PFSK-1 (cell line): ENCODE results near the gene CTNNAL1.

Experiments
- FOXP2 ChIP-seq: optimal IDR thresholded peaks from 2 replicates; pipeline ENCODE3; 2011; ENCODE audit warnings: borderline replicate concordance, control low read depth, inconsistent platforms; ENCODE audit not compliant: insufficient read depth; ENCODE audit errors: extremely low read length, extremely low read depth
- POLR2AphosphoS5 ChIP-seq: IDR thresholded peaks from 2 replicates; pipeline ENCODE4 v1.6.1; 2012; ENCODE audit warnings: low read depth, mild to moderate bottlenecking, control low read depth, low read length, moderate library complexity
- REST ChIP-seq, 2 experiments: IDR thresholded peaks; 2 replicates each; pipeline versions ENCODE4 v1.6.1 to v1.8.0; 2011 to 2012; ENCODE audit warnings: low read depth in 2 of 2, low read length in 2 of 2, control low read depth in 1 of 2, inconsistent platforms in 1 of 2, mild to moderate bottlenecking in 1 of 2, moderate library complexity in 1 of 2; ENCODE audit not compliant: insufficient read depth in 1 of 2
- SIN3A ChIP-seq: IDR thresholded peaks from 2 replicates; pipeline ENCODE4 v1.6.1; 2012; ENCODE audit warnings: mild to moderate bottlenecking, low read length, moderate library complexity, borderline replicate concordance; ENCODE audit not compliant: insufficient read depth
- TAF1 ChIP-seq: IDR thresholded peaks from 2 replicates; pipeline ENCODE4 v1.6.1; 2012; ENCODE audit warnings: low read length, control low read depth, borderline replicate concordance; ENCODE audit not compliant: insufficient read depth

CTNNAL1 gene

GRCh38 chr9:108910402-108910801 is 102.9 kb downstream of the CTNNAL1 start:
- no peak for TF ChIP-seq REST (IDR thresholded peaks at IDR 0.05; ENCODE audit: insufficient read depth in 1 of 2, low read depth in 2 of 2, low read length in 2 of 2)
- no peak for TF ChIP-seq SIN3A
- TF ChIP-seq FOXP2 = no peak
- no peak for TF ChIP-seq POLR2AphosphoS5
- no peak for TF ChIP-seq TAF1

GRCh38 chr9:108905494-108905893 is 107.8 kb downstream of the CTNNAL1 start:
- TF ChIP-seq FOXP2 = no peak
- TF ChIP-seq POLR2AphosphoS5 = no peak
- TF ChIP-seq REST (IDR thresholded peaks at IDR 0.05; ENCODE audit: insufficient read depth in 1 of 2, low read depth in 2 of 2, low read length in 2 of 2) = no peak
- TF ChIP-seq SIN3A = no peak
- no peak for TF ChIP-seq TAF1

GRCh38 chr9:108904161-108904560 is 109.1 kb downstream of the CTNNAL1 start:
- no peak for TF ChIP-seq TAF1
- no peak for TF ChIP-seq SIN3A
- TF ChIP-seq FOXP2 = no peak
- no peak for TF ChIP-seq REST (IDR thresholded peaks at IDR 0.05; ENCODE audit: insufficient read depth in 1 of 2, low read depth in 2 of 2, low read length in 2 of 2)
- no peak for TF ChIP-seq POLR2AphosphoS5

GRCh38 chr9:108903420-108904103 is 109.7 kb downstream of the CTNNAL1 start:
- TF ChIP-seq TAF1 = no peak
- no peak for TF ChIP-seq SIN3A
- no peak for TF ChIP-seq FOXP2
- no peak for TF ChIP-seq REST (IDR thresholded peaks at IDR 0.05; ENCODE audit: insufficient read depth in 1 of 2, low read depth in 2 of 2, low read length in 2 of 2)
- no peak for TF ChIP-seq POLR2AphosphoS5
